ENCODE measurements around the gene RGS3. TPM values are rescaled to one million over a fixed set of nuclear protein-coding genes. Genes with fewer than 3 reads are reported as not detected.

RGS3 gene
- total RNA-seq, 1 donor from 2014 or later: 187 TPM

DNA sequence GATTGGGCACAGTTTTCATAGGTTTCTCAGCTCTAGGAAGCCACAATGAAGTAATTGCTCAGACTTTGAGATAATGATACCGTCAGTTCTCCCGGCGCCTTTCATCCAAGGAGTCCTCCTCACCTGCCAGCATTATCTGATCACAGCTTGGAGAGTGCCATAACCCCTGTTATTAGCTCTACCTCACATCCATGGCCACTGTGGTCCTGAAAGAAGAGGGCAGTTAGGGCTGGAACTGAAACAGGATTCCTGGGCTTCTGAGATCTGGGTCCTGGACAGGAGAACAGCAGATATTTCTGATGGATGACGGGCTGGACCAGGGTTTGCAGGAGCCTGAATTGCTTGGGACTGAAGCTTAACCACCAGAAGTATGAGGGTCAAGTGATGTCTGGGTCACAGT, 13.5 kb downstream of the RGS3 start:
- Histone ChIP-seq H3K27ac (replicated peaks) (no peak overlapping the region), H3K4me3 (no peak overlapping the region), H3K36me3 (no peaks in the 10 kb centered on the region), H3K9me3 (replicated peaks) (no peaks in the 10 kb centered on the region), H3K27me3 (ENCODE audit: low read depth) (no peaks in the 10 kb centered on the region), H3K4me1 (peaks cover 54% of the 10 kb centered on the region)
- TF ChIP-seq, protein P1, sequence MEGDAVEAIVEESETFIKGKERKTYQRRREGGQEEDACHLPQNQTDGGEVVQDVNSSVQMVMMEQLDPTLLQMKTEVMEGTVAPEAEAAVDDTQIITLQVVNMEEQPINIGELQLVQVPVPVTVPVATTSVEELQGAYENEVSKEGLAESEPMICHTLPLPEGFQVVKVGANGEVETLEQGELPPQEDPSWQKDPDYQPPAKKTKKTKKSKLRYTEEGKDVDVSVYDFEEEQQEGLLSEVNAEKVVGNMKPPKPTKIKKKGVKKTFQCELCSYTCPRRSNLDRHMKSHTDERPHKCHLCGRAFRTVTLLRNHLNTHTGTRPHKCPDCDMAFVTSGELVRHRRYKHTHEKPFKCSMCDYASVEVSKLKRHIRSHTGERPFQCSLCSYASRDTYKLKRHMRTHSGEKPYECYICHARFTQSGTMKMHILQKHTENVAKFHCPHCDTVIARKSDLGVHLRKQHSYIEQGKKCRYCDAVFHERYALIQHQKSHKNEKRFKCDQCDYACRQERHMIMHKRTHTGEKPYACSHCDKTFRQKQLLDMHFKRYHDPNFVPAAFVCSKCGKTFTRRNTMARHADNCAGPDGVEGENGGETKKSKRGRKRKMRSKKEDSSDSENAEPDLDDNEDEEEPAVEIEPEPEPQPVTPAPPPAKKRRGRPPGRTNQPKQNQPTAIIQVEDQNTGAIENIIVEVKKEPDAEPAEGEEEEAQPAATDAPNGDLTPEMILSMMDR (IDR thresholded peaks at IDR 0.05; ENCODE audit: borderline replicate concordance): no peak
- intact Hi-C loops (cut with micrococcal nuclease): no loop called here
- DNase-seq: no peak

DNA sequence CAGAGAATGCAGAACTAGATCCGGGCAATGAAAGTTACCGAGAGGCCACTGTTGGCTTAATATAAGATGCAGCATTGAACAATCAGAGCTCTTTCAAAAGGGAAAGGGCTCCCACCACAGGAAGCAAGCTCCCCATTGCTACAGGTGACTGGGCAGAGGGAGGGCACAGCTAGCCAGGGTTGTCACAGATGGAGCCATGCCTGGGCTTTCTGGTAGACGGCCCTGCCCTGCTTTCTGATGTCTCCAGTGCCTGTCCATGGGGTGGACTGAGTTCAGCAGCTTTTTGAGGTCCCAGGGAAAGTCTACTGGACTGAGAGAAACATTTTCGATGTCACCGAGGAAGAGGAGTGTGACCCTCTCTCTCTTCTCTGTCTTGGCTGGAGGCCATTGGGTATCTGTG, 14.1 kb downstream of the RGS3 start:
- Histone ChIP-seq H3K27me3 (ENCODE audit: low read depth) (no peaks in the 10 kb centered on the region), H3K9me3 (replicated peaks) (no peaks in the 10 kb centered on the region), H3K4me1 (peaks cover 54% of the 10 kb centered on the region), H3K27ac (replicated peaks) (no peak overlapping the region), H3K36me3 (no peaks in the 10 kb centered on the region), H3K4me3 (no peak overlapping the region)
- TF ChIP-seq, protein P1 (IDR thresholded peaks at IDR 0.05; ENCODE audit: borderline replicate concordance): no peak
- DNase-seq: no peak
- intact Hi-C loops (cut with micrococcal nuclease): no loop called here

DNA sequence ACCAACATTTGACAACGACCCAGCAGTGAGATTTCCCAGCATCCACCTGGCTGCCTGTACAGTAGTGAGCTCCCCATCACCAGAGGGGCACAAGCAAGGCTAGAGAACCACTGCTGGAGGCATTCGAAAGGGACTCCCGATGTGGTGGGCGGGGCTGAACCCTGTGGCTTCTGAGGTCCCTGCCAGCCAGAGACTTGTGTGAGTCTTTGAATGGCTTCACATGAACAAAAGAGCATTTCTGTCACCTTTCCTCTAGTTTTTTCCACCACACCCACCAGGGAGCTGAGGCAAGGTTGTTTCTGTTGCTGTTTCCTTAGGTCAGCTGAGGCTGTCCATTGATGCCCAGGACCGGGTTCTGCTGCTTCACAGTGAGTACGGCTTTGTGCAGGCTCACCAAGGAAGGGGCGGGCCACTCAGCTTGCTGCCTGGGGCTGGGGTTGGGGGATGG, 15.7 kb downstream of the RGS3 start:
- Histone ChIP-seq H3K27ac (replicated peaks) (no peak overlapping the region), H3K36me3 (no peaks in the 10 kb centered on the region), H3K4me1 (peaks cover 57% of the 10 kb centered on the region), H3K9me3 (replicated peaks) (no peaks in the 10 kb centered on the region), H3K27me3 (ENCODE audit: low read depth) (no peaks in the 10 kb centered on the region), H3K4me3 (no peak overlapping the region)
- TF ChIP-seq, protein P1 (IDR thresholded peaks at IDR 0.05; ENCODE audit: borderline replicate concordance): no peak
- intact Hi-C loops (cut with micrococcal nuclease): no loop called here
- DNase-seq: no peak

DNA sequence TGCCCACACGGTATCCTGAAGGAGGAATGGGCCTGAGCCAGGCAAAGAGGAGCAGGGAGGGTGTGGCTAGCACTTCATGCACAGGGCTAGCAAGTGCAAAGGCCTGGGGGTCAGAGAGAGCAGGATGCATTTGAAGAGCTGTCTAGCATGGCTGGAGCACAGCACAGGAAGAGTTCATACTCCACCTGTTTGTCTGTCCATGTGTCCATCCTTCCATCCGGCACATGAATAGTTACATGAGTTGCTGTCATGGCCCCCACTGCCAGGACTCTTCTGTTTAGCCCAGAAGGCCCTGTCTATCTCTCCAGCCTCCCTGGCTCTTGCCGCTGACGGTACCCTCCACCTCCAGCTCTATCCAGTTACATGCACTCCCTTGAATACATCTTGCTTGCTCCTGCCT, 17.1 kb downstream of the RGS3 start:
- peaks cover 60% of the 10 kb centered on the region for H3K4me1 ChIP-seq
- H3K27me3 ChIP-seq (ENCODE audit: low read depth): no peaks in the 10 kb centered on the region
- H3K36me3 ChIP-seq: no peaks in the 10 kb centered on the region
- no peak overlapping the region for H3K4me3 ChIP-seq
- no peak for DNase-seq
- no peaks in the 10 kb centered on the region for H3K9me3 ChIP-seq (replicated peaks)
- intact Hi-C loops (cut with micrococcal nuclease): no loop called here
- TF ChIP-seq, protein P1 (IDR thresholded peaks at IDR 0.05; ENCODE audit: borderline replicate concordance): no peak
- H3K27ac ChIP-seq (replicated peaks): no peak overlapping the region

DNA sequence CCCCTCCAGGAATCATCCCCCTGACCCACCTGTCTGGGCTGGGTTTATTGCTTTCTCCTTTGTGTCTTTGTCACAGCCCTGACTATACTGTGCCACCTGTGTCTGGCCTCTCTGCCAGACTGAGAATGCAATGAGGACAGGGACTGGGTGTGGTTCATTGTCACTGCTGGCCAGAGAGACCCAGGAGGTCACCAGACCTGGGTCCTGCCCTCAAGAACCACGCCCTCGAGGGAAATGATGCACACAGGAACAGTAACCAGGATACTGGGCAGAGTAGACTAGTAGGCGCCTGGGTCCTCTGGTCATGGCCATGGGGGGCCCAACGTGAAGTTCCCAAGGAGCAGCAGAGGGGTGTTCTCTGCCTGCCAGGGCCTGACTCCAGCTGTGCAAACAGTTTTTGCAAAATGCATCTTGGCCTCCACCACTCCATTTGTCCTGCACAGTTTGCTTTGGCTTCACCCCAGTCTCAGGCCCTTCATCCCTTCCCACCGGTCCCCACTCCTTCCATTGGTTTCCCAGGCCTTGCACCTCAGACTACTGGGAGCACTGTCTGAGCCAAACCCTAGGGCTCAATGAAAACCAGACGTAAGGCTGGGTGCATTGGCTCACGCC, 17.8 kb downstream of the RGS3 start:
- Histone ChIP-seq H3K9me3 (replicated peaks) (no peaks in the 10 kb centered on the region), H3K27ac (replicated peaks) (no peak overlapping the region), H3K36me3 (no peaks in the 10 kb centered on the region), H3K4me3 (no peak overlapping the region), H3K27me3 (ENCODE audit: low read depth) (no peaks in the 10 kb centered on the region), H3K4me1 (peaks cover 67% of the 10 kb centered on the region)
- TF ChIP-seq, protein P1 (IDR thresholded peaks at IDR 0.05; ENCODE audit: borderline replicate concordance): no peak
- no peak for DNase-seq
- intact Hi-C loops (cut with micrococcal nuclease): no loop called here

All from left ventricle myocardium inferior (tissue), 1 donor.